ENCODE measurements around the gene AIF1L. TPM values are rescaled to one million over a fixed set of nuclear protein-coding genes. Genes with fewer than 3 reads are reported as not detected.
"Not testable (repeated sequence)": the region's sequence is repeated elsewhere in the genome, so short reads cannot be mapped to it uniquely, and the experiment has no call there.

Gene AIF1L
- total RNA-seq, 2 donors from 2014 or later, result 22.0 to 31.1 TPM

DNA sequence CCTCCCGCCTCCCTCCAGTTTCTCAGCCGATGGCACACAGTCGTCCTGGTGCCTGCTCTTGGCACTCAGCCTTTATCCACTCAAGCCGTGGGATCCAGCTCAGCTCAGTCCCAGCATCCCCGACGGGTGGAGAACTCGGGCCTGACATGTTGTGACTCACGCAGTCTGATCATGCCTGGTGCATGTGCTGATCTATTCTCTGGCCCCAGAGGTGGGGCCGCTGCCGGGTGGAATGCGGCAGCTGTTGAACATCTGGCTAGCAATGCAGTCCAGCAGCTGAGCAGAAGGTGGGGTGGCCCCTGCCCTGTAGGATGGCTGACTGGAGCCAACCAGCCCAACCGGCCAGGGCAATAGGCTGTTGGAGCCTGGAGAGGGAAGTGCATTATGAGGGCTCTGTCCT lies 1.7 kb upstream of the AIF1L start:
- intact Hi-C loops (cut with DNase I), result no loop called here
- peak; percentile 54 for DNase-seq

DNA sequence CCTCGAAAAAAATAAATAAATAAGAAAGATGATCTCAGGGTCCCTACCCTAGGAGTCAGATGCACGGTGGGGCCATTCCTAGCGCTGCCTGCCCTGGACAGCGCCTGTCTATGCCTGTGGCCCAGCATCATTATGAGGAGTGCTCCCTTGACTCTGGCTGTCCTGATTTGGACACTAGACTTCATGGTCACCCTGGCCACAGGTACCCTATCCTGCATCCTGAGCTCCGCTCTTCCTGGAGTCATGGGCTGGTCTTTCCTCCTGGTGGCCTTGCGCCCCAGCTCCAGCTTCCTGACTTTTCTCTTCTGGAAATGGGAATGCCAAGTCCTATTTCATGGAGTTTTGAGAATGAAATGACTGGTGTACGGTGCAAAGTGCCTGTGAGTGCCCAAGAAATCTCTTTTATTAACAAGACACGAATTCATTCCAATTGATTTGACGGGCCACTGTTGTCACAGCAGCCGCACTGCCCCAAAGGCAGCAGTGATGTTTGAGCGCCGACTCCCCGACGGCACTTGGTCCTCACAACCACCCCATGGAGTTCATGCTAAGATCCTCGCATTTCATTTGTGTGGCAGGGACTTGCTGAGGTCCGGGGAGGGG lies 564 bp upstream of the AIF1L start:
- DNase-seq (no peak), ATAC-seq (no peak)
- intact Hi-C loops (cut with DNase I), result no loop called here

More for the DNA sequence above, 1.7 kb upstream of the AIF1L start:
- peak in 1 of 2 donors; percentile 52 for ATAC-seq

DNA sequence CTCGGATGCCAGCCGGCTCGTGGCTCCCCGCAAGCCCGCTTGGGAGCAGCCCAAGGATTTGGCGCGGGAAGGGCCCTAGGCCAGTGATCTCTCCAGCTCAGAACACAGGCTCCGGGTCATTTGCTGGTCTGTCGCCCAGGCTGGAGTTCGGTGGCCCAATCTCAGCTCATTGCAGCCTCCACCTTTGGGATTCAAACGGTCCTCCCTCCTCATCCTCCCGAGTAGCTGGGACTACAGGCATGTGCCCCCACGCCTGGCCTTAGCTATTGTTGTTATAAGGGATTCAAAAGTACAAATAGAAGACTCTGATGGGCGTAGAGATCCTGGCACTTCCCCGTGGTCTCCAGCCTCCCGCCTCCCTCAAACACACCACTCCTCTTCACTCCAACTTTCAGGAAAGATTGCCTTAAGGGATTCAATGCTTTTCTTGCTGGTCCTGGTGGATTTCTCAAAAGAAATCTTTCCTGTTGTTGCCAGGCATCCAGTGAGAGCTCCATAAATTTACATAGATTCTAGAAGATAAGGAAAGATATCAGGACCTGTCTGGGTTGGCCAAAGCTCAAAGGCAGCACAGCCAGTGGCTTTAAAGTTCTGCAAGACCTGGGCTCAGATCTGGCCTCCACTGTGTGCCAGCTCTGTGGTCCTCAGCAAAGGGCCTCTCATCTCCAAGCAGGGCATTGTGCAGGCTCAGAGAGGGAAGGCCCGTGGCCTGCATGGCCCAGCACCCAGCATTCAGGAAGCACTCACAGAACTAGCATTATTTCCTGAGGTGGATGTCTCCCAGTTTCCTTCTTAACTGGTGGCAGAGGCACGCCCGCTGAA lies 1.0 kb downstream of the AIF1L start:
- intact Hi-C loops (cut with DNase I), result no loop called here
- no peak for DNase-seq
- peak in 1 of 2 donors; percentile 5 for ATAC-seq

DNA sequence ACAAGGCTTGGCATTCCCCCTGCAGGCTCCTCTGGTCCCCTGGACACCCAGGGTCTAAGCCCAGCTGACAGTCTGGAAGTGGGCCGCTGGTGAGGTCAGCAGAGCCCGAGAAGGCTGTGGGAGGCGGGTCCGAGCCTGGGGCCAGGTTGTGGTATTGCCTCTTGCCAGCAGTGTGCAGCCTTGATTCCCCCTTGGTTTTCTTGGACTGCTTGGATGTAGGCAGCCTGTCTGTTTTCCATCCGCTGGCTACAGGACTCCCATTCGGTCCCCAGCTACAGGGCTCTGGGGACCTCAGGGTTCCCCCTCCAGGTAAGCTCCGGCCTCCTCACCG lies 1.6 kb downstream of the AIF1L start:
- intact Hi-C loops (cut with DNase I), result no loop called here
- no peak for DNase-seq
- peak; percentile 39 to 62 for ATAC-seq

DNA sequence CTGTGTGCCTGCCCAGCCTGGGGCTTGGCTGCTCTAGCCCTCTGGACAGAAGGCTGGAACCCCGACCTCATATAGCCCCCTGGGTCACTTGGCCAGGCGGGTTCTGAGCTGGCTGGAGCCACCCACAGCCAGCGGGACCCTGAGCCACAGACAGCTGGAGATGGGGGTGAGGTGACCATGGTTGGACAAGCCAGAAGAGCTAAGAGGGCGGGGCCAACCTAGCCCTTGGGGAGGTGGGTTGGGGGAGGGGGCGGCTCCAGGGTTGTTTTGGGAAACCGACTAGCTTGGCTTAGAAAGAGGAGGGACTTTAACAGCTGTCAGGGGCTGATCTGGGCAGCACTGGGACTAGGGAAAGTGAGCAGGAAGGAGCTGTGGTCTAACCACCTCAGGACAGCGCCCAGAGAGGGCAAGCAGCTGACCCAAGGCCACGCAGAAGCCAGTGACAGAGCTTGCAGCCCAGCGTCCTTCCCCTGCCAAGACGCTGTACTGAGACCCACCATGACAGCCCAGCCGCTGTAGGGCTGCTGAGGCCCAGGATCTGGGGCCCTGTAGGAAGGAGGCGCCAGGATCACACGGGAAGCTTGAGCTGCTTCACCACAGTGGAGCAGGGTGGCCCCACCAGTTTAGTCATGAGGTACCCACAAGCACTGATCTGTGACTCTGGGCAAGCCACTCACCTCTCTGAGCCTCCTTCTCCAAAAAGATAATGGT lies 2.2 kb downstream of the AIF1L start:
- intact Hi-C loops (cut with DNase I), result no loop called here
- DNase-seq (no peak), ATAC-seq (peak; percentile 21 to 24)

DNA sequence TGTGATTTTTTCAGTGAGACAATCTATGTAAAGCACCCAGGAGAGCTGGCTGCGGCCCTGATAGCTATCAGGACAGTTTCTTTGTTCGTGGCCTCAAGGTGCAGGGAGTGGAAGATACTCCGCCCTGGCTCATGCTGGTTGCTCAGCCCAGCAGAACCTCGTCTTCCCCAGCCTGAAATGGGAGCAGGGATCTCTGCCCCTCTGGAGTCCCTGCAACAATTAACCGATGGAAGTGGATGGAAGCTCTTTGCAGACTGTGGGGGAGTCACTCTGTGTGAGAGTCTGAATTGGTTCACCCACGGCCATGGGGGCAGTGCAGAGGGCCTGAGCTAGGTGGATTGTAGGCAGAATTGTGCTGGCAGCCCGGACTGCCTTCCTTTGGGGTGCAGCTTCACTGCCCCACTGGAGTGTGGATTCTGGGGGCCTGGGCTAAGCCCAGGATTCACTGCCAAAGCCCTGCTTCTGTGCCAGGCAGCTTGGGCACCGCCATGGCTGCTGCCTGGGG lies 2.8 kb downstream of the AIF1L start:
- DNase-seq (no peak), ATAC-seq (no peak)
- intact Hi-C loops (cut with DNase I), result no loop called here

DNA sequence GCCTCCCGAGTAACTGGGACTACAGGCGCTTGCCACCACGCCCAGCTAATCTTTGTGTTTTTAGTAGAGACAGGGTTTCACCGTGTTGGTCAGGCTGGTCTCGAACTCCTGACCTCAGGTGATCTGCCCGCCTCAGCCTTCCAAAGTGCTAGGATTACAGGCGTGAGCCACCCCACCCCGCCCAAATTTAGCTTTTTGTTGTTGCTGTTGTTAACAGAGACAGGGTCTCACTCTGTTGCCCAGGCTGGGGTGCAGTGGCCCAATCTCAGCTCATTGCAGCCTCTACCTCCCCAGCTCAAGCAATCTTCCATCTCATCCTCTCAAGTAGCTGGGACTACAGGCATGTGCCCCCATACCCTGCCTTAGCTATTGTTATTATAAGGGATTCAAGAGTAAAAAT lies 3.5 kb downstream of the AIF1L start:
- DNase-seq; intact Hi-C loops (cut with DNase I); ATAC-seq: not testable (repeated sequence)

DNA sequence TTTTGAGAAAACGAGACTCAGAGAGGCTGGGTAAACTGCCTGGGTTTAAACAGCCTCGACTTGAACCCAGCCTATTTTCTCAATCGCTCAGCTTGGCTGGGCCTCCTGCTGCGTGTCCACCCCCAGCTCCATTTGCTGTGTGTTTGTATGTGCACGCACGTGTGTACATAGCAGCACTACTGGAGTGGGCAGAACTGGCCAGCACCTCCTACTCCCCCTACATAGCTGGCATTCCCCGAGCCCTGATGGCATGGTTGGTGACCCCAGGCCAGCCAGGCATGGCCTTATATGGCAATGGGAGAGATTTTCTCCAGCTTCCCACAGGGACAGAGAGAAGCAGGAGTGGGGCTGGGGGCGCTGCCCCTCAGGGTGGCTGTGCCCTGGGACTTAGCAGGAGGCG lies 4.1 kb downstream of the AIF1L start:
- no peak for ATAC-seq
- intact Hi-C loops (cut with DNase I), result no loop called here
- no peak for DNase-seq

DNA sequence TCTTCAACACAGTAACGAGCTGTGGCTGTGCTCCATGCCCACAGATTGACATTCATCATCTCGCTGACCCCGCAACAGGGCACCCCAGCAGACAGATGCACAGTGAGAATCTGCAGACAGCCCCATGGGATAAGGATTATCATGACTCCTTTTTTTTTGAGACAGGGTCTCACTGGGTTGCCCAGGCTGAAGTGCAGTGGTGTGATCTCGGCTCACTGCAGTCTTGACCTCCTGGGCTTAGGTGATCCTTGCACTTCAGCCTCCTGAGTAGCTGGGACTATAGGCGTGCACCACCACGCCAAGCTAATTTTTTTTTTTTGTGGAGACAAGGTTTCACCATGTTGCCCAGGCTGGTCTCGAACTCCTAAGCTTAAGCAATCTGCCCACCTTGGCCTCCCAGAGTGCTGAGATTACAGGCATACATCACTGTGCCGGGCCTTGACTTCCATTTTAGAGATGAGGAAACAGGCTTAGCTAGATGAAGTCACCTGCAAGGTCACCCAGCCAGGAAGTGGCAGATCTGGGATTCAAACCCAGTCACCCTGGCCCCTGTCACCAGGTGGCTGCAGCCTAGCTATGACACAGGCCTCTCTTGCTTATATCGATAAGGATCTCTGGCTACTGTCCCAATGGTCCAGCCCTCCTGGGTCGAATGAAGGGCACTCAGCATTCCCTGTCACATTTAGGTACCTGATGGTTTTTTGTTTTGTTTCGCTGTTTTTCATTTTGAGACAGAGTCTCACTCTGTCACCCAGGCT lies 5.1 kb downstream of the AIF1L start:
- ATAC-seq (no peak), DNase-seq (no peak)

DNA sequence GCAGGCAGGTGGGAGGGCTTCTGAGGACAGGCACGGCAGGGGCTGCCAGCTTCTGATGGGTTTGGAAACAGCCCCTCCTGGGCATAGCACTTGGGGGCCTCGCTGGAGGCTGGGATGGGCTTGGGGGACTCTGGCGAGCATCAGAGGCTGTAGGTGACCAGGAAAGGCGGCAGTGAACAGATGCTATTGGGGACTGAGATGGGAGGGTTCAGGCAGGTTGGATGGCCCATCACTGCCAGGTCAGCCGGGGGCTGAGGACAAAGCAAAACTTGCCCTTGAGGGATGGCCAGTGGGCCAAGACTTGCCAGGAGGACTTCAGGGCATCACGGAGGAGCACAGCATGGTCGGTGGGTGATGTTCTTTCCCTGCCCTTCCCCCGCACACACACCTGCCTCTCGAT lies 6.7 kb downstream of the AIF1L start:
- ATAC-seq, result no peak
- intact Hi-C loops (cut with DNase I), result no loop called here
- no peak for DNase-seq

More for the DNA sequence above, 5.1 kb downstream of the AIF1L start:
- intact Hi-C loops (cut with DNase I), result no loop called here

DNA sequence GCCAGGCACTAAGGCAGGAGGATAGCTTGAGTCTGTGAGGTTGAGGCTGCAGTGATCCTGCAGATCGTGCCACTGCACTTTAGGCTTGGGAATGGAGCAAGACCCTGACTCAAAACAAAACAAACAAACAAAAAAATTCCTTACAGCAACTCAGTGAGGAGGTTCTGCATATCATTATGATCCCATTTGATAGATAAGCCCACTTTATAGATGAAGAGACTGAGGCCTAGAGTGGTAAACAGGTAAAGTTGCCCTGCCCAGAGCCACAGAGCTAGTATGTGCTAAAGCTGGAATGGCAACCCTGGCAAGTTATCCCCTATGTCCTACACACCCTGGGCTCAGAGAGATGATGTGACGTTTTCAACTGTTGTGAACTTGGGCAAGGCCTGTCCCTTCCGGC lies 7.2 kb downstream of the AIF1L start:
- no peak for ATAC-seq
- intact Hi-C loops (cut with DNase I), result no loop called here
- DNase-seq, result no peak

DNA sequence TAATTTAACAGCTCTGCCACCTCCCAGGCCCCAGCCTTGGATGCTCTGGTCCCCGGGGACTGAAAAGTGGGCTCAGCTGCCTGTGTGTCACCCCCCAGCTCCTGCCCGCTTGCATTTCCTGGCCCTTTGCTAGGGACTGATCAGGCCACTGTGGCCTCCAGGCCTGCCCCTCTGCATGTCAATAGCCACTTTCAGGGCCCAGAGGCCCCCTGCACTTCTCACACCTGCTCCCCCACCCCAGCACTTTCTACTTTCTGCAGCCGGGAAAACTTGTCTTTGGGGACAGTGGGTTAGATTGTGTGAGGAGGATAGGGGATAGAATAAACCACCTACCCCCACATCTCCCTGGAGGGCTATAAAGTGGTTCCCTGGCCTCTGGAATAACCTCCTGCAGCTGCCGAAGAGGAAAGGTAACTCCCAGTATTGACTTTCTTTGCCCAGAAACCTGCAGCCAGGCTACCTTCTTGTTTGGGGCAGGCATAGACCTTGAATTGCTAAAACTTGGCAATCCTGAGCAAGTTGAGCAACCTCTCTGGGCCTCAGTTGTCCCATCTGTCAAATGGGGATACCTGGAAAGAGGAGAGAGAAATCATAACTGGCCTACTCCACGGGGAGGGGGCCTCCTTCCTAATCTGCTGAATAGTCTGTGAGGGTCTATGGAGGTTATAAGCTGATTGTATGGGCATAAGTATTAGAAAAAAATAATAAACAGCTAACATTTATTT lies 7.8 kb downstream of the AIF1L start:
- intact Hi-C loops (cut with DNase I), result no loop called here
- ATAC-seq (no peak), DNase-seq (no peak)

DNA sequence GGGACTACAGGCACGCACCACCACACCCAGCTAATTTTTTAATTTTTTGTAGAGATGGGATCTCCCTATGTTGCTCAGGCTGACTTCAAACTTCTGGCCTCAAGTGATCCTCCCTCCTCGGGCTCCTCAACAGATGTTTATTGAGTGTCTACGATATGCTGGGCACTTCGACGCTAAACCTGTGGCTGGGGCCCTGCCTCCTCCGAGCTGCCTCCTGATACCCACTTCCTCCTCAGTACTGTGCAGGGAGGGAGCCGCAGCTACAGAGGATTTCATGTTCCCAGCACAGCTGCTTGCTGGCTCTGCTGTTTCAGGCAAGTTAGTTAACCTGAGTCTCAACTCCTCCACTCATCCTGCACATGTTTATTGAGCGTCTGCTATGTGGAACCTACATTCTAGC lies 9.6 kb downstream of the AIF1L start:
- intact Hi-C loops (cut with DNase I), result no loop called here
- DNase-seq, result no peak
- no peak for ATAC-seq

DNA sequence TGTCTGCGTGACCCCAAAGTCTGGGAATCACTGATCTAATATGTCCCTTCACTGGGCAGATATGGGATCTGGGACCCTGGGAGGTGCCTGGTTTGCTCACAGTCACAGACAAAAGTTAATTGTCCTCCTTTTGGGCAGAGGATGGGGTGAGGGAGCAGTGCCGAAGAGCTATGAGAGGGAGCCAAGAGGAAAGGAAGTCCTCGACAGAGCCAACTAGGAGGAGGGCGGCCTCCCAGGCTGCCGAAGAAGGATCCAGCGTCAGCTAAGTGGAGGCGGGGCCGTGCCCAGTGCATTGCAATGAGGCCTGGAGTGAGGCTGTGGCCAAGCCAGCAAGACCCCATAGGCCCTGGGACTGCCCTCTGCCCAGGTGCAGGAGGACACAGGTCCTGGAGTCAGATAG lies 11.4 kb downstream of the AIF1L start:
- intact Hi-C loops (cut with DNase I), result no loop called here
- ATAC-seq (peak; percentile 60 to 69), DNase-seq (peak; percentile 64)

DNA sequence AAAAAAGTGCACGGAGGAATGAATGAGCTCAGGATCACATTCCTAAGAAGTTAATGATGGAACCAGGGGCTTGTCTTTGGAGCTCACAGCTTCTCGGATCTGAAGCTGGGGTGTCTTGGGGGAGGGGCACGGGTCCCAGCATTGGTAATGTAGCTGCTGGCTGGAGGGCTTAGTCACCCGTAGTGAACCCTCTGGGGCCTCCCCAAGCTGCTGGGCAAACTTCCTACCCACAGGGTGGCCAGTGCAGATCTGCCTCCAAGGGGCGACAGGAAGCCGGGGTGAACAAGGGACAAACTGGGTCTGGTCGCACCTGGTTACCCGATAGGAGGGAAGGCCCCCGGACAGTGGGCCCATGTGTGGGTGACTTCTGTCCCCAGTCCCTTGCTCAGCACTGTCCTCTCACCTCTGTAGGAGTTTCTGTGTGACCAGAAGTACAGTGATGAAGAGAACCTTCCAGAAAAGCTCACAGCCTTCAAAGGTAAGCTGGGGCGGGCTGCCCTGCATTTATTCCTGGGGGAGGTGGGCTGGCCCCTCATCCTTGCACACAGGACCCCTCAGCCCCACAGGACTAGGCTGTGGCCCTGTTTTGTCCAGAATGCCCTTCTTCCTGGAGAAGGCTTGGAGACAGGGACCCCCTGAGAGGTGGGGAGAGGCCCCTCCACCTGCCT lies 15.0 kb downstream of the AIF1L start:
- intact Hi-C loops (cut with DNase I), result no loop called here
- no peak for DNase-seq
- ATAC-seq, result no peak

DNA sequence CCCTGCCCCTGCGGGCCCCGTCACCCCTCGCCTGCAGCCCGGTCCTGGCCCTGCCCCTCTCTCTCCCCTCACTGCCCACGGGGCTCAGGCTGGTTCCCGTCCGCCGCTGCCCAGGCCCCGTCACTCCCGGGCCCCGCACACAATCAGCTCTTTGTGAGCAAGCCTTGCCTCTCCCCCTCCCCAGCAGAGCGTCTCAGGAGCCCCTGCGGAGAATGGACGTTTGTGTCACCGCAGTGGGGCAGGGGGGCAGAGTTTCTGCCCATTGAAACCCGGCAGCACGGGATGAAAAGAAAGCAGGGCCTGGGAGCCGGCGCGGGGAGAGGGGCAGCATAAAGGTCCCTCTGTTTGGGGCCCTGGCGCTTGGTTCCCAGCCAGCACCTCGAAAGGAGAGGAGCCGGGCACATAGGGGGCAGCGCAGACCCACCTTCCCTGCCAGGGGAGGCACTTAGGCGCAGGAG lies 15.6 kb downstream of the AIF1L start:
- no peak for DNase-seq
- intact Hi-C loops (cut with DNase I), result no loop called here
- peak in 1 of 2 donors; percentile 10 for ATAC-seq

DNA sequence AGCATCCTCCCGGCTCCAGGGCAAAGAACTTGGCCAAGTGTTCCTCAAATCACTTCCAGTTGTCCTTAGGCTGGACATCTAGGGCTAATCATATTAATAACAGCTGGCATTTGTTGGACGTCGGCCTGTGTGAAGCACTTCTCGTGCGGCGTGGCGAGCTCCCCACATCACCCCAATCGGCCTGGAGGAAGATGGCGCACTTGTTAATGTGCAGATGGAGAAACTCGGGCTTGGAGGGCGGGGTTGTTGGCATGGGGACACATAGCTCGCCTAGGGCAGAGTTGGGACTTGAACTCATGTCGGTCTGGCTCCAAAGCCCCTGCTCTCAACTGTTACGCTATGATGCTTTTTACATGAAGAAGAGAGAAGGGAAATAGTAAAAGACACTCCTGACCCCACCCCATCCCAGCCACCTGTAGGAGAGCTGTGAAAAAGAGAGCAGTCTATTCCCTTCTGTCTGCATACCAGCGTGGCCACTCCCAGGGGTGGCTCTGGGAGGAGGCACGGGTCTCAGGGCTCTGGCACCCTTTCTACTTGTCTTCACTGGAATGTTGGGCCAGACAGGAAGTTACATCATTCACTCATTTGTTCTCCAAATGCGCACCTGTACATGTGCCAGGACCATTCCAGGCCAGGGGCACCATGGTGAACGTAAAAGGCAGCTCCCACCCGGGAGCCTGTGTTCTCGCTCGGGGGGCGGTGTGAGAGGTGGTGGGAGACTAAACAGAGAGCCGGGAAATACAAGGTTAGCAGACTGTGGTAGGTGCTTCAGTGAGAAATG lies 16.2 kb downstream of the AIF1L start:
- intact Hi-C loops (cut with DNase I), result no loop called here
- no peak for ATAC-seq
- no peak for DNase-seq

DNA sequence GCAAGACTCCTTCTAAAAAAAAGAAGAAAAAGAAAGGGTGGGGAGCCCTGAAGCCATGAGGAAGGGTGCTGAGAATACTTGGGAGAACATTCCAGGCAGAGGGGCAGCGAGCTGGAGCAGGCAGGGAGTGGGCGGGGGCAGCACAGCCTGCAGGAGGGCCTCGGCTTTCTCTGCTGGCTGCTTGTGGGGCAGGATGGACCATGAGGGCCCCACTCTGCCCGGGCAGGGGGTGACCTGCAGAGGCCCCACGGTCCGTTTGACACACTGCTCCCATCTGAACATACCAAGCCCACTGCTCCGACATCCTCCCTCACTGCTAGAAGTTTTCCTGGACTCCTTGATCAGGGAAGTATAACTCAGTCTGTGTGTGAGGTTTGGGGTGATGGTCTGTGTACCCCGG lies 17.3 kb downstream of the AIF1L start:
- DNase-seq, result no peak
- intact Hi-C loops (cut with DNase I), result no loop called here
- ATAC-seq, result no peak
